IMR-90 (cell line): ENCODE results near the gene MROH2A. TPM values are rescaled to one million over a fixed set of nuclear protein-coding genes. Genes with fewer than 3 reads are reported as not detected.
"Not testable (repeated sequence)": the region's sequence is repeated elsewhere in the genome, so short reads cannot be mapped to it uniquely, and the experiment has no call there.

Experiments
- ATAC-seq: fragments of 200-7000 bp; cut with Tn5 transposase; 2 replicates; pipeline ENCODE4 v1.9.1; 2020; ENCODE audit warnings: low read depth, mild to moderate bottlenecking, moderate library complexity
- BruUV-seq: library from RNA; stranded (reverse); fragments of 400-500 nt; replicated peaks from 2 replicates; lab custom pipeline; 2021; lab: Mats Ljungman, UMichigan
- CTCF ChIA-PET: fragments of 300-600 bp; formaldehyde crosslinking; extraction: SDS; loops from one replicate; lab custom pipeline; 2021; ENCODE audit warnings: antibody characterized with exemption; lab: Yijun Ruan, JAX
- POLR2A ChIA-PET: fragments of 300-600 bp; sonication (Branson Sonifier 250); formaldehyde crosslinking; loops from one replicate; lab custom pipeline; 2022; ENCODE audit warnings: antibody characterized with exemption; ENCODE audit not compliant: unreplicated experiment; lab: Charles Lee
- DNase-seq: peaks from one replicate; pipeline ENCODE4 v3.0.0; 2013
- H2AFZ ChIP-seq: replicated peaks from 2 replicates; pipeline ENCODE3; 2013; ENCODE audit warnings: low read length, mild to moderate bottlenecking; ENCODE audit not compliant: poor library complexity
- H2AK5ac ChIP-seq: 2 replicates; pipeline ENCODE4 v1.6.1; 2013; ENCODE audit warnings: low read depth, low read length, inconsistent platforms
- H2AK9ac ChIP-seq: replicated peaks from 2 replicates; pipeline ENCODE3; 2013; ENCODE audit warnings: mild to moderate bottlenecking, low read depth, low read length, moderate library complexity; ENCODE audit not compliant: poor library complexity
- H2BK120ac ChIP-seq: 2 replicates; pipeline ENCODE4 v1.6.1; 2013; ENCODE audit warnings: low read depth, low read length, inconsistent platforms
- H2BK15ac ChIP-seq: 3 replicates; pipeline ENCODE4 v1.6.1; 2013; ENCODE audit warnings: low read depth, low read length, inconsistent platforms
- H2BK20ac ChIP-seq: 2 replicates; pipeline ENCODE4 v1.6.1; 2013; ENCODE audit warnings: low read depth, mild to moderate bottlenecking, inconsistent platforms, low read length, moderate library complexity
- H2BK5ac ChIP-seq: 2 replicates; pipeline ENCODE4 v1.6.1; 2013; ENCODE audit warnings: mild to moderate bottlenecking, low read depth, low read length, inconsistent platforms; ENCODE audit not compliant: poor library complexity, severe bottlenecking
- H3K14ac ChIP-seq: replicated peaks from 2 replicates; pipeline ENCODE4 v1.6.1; 2013; ENCODE audit warnings: low read depth, low read length, inconsistent platforms
- H3K18ac ChIP-seq: 2 replicates; pipeline ENCODE4 v1.6.1; 2013; ENCODE audit warnings: low read depth, low read length, control low read depth
- H3K23ac ChIP-seq: 2 replicates; pipeline ENCODE4 v1.6.1; 2013; ENCODE audit warnings: low read depth, low read length, inconsistent platforms
- H3K27ac ChIP-seq: 2 replicates; pipeline ENCODE4 v1.5.1; 2013; ENCODE audit warnings: mild to moderate bottlenecking, control low read depth, low read length; ENCODE audit not compliant: insufficient read depth
- H3K27me3 ChIP-seq: 2 replicates; pipeline ENCODE4 v1.6.1; 2013; ENCODE audit warnings: low read length; ENCODE audit not compliant: control insufficient read depth, insufficient read depth
- H3K36me3 ChIP-seq: 2 replicates; pipeline ENCODE4 v1.6.1; 2013; ENCODE audit warnings: low read length, mixed read lengths; ENCODE audit not compliant: control insufficient read depth, insufficient read depth
- H3K4ac ChIP-seq: 2 replicates; pipeline ENCODE4 v1.6.1; 2013; ENCODE audit warnings: low read depth, low read length, inconsistent platforms
- H3K4me1 ChIP-seq: 2 replicates; pipeline ENCODE4 v1.6.1; 2013; ENCODE audit warnings: low read length, mixed read lengths; ENCODE audit not compliant: control insufficient read depth, insufficient read depth
- H3K4me2 ChIP-seq: 2 replicates; pipeline ENCODE4 v1.6.1; 2013; ENCODE audit warnings: low read depth, mild to moderate bottlenecking, control low read depth, low read length, moderate library complexity
- H3K4me3 ChIP-seq: 2 replicates; pipeline ENCODE4 v1.5.1; 2013; ENCODE audit warnings: low read depth, mild to moderate bottlenecking, control low read depth, low read length, moderate library complexity; ENCODE audit not compliant: insufficient read depth
- H3K56ac ChIP-seq: 2 replicates; pipeline ENCODE4 v1.6.1; 2013; ENCODE audit warnings: low read length, inconsistent platforms; ENCODE audit not compliant: insufficient read depth; ENCODE audit errors: extremely low read depth
- H3K79me1 ChIP-seq, 2 experiments: 2 replicates each; pipeline ENCODE4 v1.6.1; 2013; ENCODE audit warnings: low read length in 2 of 2, inconsistent platforms in 1 of 2, low read depth in 1 of 2
- H3K9ac ChIP-seq: 2 replicates; pipeline ENCODE4 v1.6.1; 2013; ENCODE audit warnings: low read depth, low read length, control low read depth
- H3K9me1 ChIP-seq: 2 replicates; pipeline ENCODE4 v1.6.1; 2013; ENCODE audit warnings: low read length, inconsistent platforms; ENCODE audit not compliant: insufficient read depth
- H3K9me3 ChIP-seq: 2 replicates; pipeline ENCODE4 v1.6.1; 2013; ENCODE audit warnings: low read length; ENCODE audit not compliant: control insufficient read depth, insufficient read depth
- H4K20me1 ChIP-seq: 2 replicates; pipeline ENCODE4 v1.6.1; 2013; ENCODE audit warnings: low read length, inconsistent platforms; ENCODE audit not compliant: insufficient read depth
- H4K5ac ChIP-seq: 2 replicates; pipeline ENCODE4 v1.6.1; 2013; ENCODE audit warnings: mild to moderate bottlenecking, low read depth, low read length, control low read depth
- H4K8ac ChIP-seq, 2 experiments: 2 replicates each; pipeline ENCODE4 v1.6.1; 2013; ENCODE audit warnings: low read depth in 2 of 2, low read length in 2 of 2, control low read depth in 1 of 2, inconsistent platforms in 1 of 2
- H4K91ac ChIP-seq: 2 replicates; pipeline ENCODE4 v1.6.1; 2013; ENCODE audit warnings: low read depth, low read length, inconsistent platforms; ENCODE audit not compliant: insufficient read depth
- CTCF ChIP-seq: conservative IDR thresholded peaks from 2 replicates; pipeline ENCODE4 v1.5.1; 2012; ENCODE audit warnings: mild to moderate bottlenecking, low read depth, low read length, improper control_type of control experiment
- ELK1 ChIP-seq: fragments of 150-350 bp; IDR thresholded peaks from 2 replicates; pipeline ENCODE4 v1.6.1; 2016; ENCODE audit warnings: low read depth, mild to moderate bottlenecking, low read length, moderate library complexity, borderline replicate concordance
- MAFK ChIP-seq: IDR thresholded peaks from 2 replicates; pipeline ENCODE4 v1.6.1; 2012; ENCODE audit warnings: low read depth, low read length, improper control_type of control experiment
- MXI1 ChIP-seq: IDR thresholded peaks from 2 replicates; pipeline ENCODE4 v1.6.1; 2012; ENCODE audit warnings: low read depth, mild to moderate bottlenecking, low read length, moderate library complexity, borderline replicate concordance
- RCOR1 ChIP-seq: IDR thresholded peaks from 2 replicates; pipeline ENCODE4 v1.6.1; 2012; ENCODE audit warnings: mild to moderate bottlenecking, low read length, improper control_type of control experiment; ENCODE audit not compliant: insufficient replicate concordance
- RFX5 ChIP-seq: IDR thresholded peaks from 2 replicates; pipeline ENCODE4 v1.8.0; 2012; ENCODE audit warnings: low read depth, mild to moderate bottlenecking, low read length, moderate library complexity
- WGBS, 2 experiments: methylation state at CpG; one replicate each; pipeline versions ENCODE4 v1.1.5 to v1.1.7; 2013; ENCODE audit warnings: missing lambda C conversion rate in 2 of 2; ENCODE audit not compliant: insufficient read length in 1 of 2; ENCODE audit errors: extremely low coverage in 2 of 2; 5-methylcytosine and 5-hydroxymethylcytosine counted together
- dilution Hi-C: fragments of 300-500 bp; cut with HindIII; formaldehyde crosslinking; loops from one replicate; pipeline ENCODE4 v1.14.3; 2018; ENCODE audit warnings: low sequenced_read_pairs; ENCODE audit not compliant: unreplicated experiment
- in situ Hi-C: fragments of 300-500 bp; cut with MboI; formaldehyde crosslinking; loops from 3 replicates; pipeline ENCODE4 v1.14.3; 2019; ENCODE audit warnings: low sequenced_read_pairs, inconsistent platforms, mixed read lengths
- intact Hi-C: fragments of 100-400 bp; cut with micrococcal nuclease; formaldehyde crosslinking; loops from 2 replicates; pipeline ENCODE4 v1.10.0; 2022
- polyA plus RNA-seq, 3 experiments: library from polyadenylated mRNA; depleted of rRNA; stranded (reverse); fragments of >200 nt; gene quantifications; 2 replicates each; pipeline ENCODE4 v1.2.3, GENCODE V29; 2012; ENCODE audit warnings: low replicate concordance in 1 of 3
- total RNA-seq: library from RNA; depleted of rRNA; stranded (reverse); fragments of >200 nt; gene quantifications from 2 replicates; pipeline ENCODE4 v1.2.3, GENCODE V29; 2012

MROH2A gene
- total and polyA plus RNA-seq, 2 of the 4 experiments (the other 2 are of a cell fraction): not detected

GRCh38 chr2:233747283-233747544 lies 30.9 kb upstream of the MROH2A start:
- in situ Hi-C loops: no loop called here
- Histone ChIP-seq H3K36me3 (no peaks in the 10 kb centered on the region), H4K91ac (no peak overlapping the region), H3K18ac (no peak overlapping the region), H3K4me1 (no peaks in the 10 kb centered on the region), H3K9ac (no peak overlapping the region), H3K27ac (no peak overlapping the region), H2BK15ac (no peak overlapping the region), H3K4ac (no peak overlapping the region), H2AK5ac (no peak overlapping the region), H2AFZ (no peak overlapping the region), H3K23ac (no peak overlapping the region), H3K14ac (no peak overlapping the region), H3K4me3 (no peak overlapping the region), H3K56ac (no peak overlapping the region), H2AK9ac (no peak overlapping the region), H4K5ac (no peak overlapping the region), H3K79me1 (no peaks in the 10 kb centered on the region), H3K9me1 (no peaks in the 10 kb centered on the region), H3K4me2 (no peak overlapping the region), H4K20me1 (no peaks in the 10 kb centered on the region), H2BK20ac (no peak overlapping the region), H2BK120ac (no peak overlapping the region), H4K8ac (no peak overlapping the region), H3K27me3 (no peaks in the 10 kb centered on the region; the same call in 1 of the 2 replicates), H2BK5ac (no peak overlapping the region), H3K9me3 (peaks cover 4% of the 10 kb centered on the region; the same call in 1 of the 2 replicates)
- ATAC-seq (no peak), DNase-seq (no peak)
- BruUV-seq: no TSS peak
- CTCF ChIA-PET: interaction anchor here (0.6 kb wide), 1 partner anchor 16 kb away, joined by 3 read pairs; no protein-coding TSS in a partner anchor
- TF ChIP-seq MAFK (no peak), RCOR1 (no peak), MXI1 (no peak), CTCF (no peak), RFX5 (no peak), ELK1 (no peak)
- POLR2A ChIA-PET: no interaction called here
- no CpG with 5 or more reads among the region's 6 CpGs for WGBS, 2 experiments
- dilution Hi-C loops: no loop called here
- intact Hi-C loops: no loop called here

- H3K9ac ChIP-seq, H4K91ac ChIP-seq, H3K4ac ChIP-seq, H3K23ac ChIP-seq, H3K18ac ChIP-seq, H3K79me1 ChIP-seq, BruUV-seq, intact Hi-C loops, H3K4me1 ChIP-seq, H3K36me3 ChIP-seq, H3K14ac ChIP-seq, H2BK20ac ChIP-seq, DNase-seq, H3K9me1 ChIP-seq, dilution Hi-C loops, H2AK9ac ChIP-seq, H2AK5ac ChIP-seq, in situ Hi-C loops, H3K27ac ChIP-seq, CTCF ChIA-PET, H2BK15ac ChIP-seq, H2BK5ac ChIP-seq, H4K20me1 ChIP-seq, H3K56ac ChIP-seq, H3K4me2 ChIP-seq, H3K9me3 ChIP-seq, H3K27me3 ChIP-seq, H2BK120ac ChIP-seq, H4K8ac ChIP-seq, H3K4me3 ChIP-seq, H2AFZ ChIP-seq, ATAC-seq, H4K5ac ChIP-seq, POLR2A ChIA-PET: not testable (repeated sequence)
- WGBS, 2 experiments: no CpG with 5 or more reads among the region's 2 CpGs
Observed at GRCh38 chr2:233750689-233751088, 27.4 kb upstream of the MROH2A start.
